ENCODE measurements around the gene DENND5A. TPM values are rescaled to one million over a fixed set of nuclear protein-coding genes. Genes with fewer than 3 reads are reported as not detected.

DENND5A gene
- total RNA-seq, 1 experiment from 2014 or later = 37.7 TPM

DNA sequence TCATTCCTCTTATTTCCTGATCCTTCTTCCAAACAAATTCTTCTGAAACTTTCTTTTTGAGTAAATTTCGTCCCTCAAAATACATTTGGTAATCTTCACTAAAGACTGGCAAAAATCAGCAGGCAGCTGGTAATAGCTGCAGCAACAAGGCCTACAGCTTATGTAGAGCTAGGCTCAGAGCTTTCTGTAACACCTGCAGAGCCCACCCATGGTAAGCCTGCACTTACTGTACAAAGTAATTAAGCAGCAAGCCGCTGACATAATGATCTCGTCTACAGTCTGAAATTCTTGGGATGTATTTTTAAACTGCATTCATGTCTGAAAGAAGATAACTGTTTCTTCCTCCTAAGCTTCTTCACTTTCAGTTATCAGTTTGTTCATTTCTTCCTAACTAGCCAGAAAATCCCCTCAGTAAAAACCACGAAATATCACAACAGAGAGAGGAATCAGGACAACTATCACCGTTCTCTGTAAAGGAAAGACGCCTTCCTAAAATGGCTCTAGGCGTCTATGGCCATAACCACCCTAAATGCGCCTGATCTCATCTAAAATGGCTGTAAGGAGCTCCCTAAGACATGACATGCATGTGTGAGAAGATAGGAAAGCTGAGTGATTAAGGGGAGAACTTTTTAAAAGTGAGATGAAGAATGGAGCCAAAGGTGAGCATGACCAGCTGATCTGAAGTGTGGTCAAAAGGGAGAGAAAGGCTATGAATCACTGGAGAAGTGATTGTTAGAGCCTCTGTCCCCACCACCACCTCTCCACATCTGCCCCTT lies 56.2 kb downstream of the DENND5A start:
- no peaks in the 10 kb centered on the region for H4K20me1 ChIP-seq (ENCODE audit: low read length)
- H3K9me3 ChIP-seq (ENCODE audit: low read length) = no peaks in the 10 kb centered on the region
- H3K79me2 ChIP-seq (ENCODE audit: low read length) = peaks cover 45% of the 10 kb centered on the region
- no peak overlapping the region for H2AFZ ChIP-seq (ENCODE audit: low read length)
- ATAC-seq (no peak; the same call in 1 of the 2 replicates), DNase-seq (peak; percentile 31)
- no peaks in the 10 kb centered on the region for H3K27me3 ChIP-seq (ENCODE audit: low read length)
- H3K4me2 ChIP-seq (ENCODE audit: low read length) = peak overlapping the region; percentile 27; the same call in 1 of the 2 replicates
- peaks cover 13% of the 10 kb centered on the region for H3K4me1 ChIP-seq (ENCODE audit: insufficient read depth, low read length)
- H3F3A ChIP-seq (ENCODE audit: low read length, unreplicated experiment) = no peaks in the 10 kb centered on the region
- no peaks in the 10 kb centered on the region for H3K9me2 ChIP-seq (replicated peaks; ENCODE audit: low read length)
- CTCF ChIA-PET = interaction anchor here (0.6 kb wide), 1 partner anchor 20 kb away, joined by 3 read pairs; no protein-coding TSS in a partner anchor
- TF ChIP-seq, protein P1, sequence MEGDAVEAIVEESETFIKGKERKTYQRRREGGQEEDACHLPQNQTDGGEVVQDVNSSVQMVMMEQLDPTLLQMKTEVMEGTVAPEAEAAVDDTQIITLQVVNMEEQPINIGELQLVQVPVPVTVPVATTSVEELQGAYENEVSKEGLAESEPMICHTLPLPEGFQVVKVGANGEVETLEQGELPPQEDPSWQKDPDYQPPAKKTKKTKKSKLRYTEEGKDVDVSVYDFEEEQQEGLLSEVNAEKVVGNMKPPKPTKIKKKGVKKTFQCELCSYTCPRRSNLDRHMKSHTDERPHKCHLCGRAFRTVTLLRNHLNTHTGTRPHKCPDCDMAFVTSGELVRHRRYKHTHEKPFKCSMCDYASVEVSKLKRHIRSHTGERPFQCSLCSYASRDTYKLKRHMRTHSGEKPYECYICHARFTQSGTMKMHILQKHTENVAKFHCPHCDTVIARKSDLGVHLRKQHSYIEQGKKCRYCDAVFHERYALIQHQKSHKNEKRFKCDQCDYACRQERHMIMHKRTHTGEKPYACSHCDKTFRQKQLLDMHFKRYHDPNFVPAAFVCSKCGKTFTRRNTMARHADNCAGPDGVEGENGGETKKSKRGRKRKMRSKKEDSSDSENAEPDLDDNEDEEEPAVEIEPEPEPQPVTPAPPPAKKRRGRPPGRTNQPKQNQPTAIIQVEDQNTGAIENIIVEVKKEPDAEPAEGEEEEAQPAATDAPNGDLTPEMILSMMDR (conservative IDR thresholded peaks at IDR 0.05; ENCODE audit: low read depth, low read length) = no peak
- TF ChIP-seq EZH2phosphoT487 (IDR thresholded peaks at IDR 0.05; ENCODE audit: borderline replicate concordance, low read length) (no peak), EZH2 (IDR thresholded peaks at IDR 0.05; ENCODE audit: low read length, unreplicated experiment) (no peak)
- H3K27ac ChIP-seq (ENCODE audit: low read length) = peak overlapping the region; percentile 32; the same call in 1 of the 2 replicates
- H3K36me3 ChIP-seq (ENCODE audit: low read depth, low read length) = no peaks in the 10 kb centered on the region
- BruUV-seq (replicated peaks) = no TSS peak
- POLR2A ChIA-PET (ENCODE audit: unreplicated experiment) = interaction anchor here (0.5 kb wide), 1 partner anchor 61 kb away, joined by 5 read pairs; no protein-coding TSS in a partner anchor
- no peak overlapping the region for H3K9ac ChIP-seq (ENCODE audit: low read length)
- intact Hi-C loops (cut with micrococcal nuclease) = no loop called here
- H3K4me3 ChIP-seq (ENCODE audit: low read length) = no peak overlapping the region

DNA sequence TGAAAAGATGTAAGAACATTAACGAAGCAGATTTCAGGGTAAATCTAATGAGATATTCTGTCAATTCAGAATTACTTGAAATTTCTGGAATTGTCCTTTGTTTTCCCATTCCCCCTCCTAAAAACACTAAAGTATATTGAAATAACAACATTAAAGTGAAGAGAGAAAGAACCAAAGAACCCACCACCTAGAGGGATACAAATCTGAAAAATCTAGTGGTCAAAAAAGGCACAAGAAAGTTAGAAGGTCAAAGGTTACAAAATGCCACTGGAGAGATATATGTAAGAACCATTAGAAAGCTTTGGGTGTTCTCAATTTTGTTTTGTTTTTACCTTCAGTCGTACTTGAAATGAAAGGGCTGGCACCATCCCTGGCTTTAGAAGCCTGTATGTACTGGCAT lies 57.9 kb downstream of the DENND5A start:
- ChIA-PET CTCF (no interaction called here), POLR2A (ENCODE audit: unreplicated experiment) (no interaction called here)
- Histone ChIP-seq H4K20me1 (ENCODE audit: low read length) (no peaks in the 10 kb centered on the region), H3K36me3 (ENCODE audit: low read depth, low read length) (0 out of 2 replicates have a peak, but pooled peaks cover 3% of the 10 kb centered on the region), H3K4me2 (ENCODE audit: low read length) (no peak overlapping the region), H3K4me3 (ENCODE audit: low read length) (no peak overlapping the region), H3K4me1 (ENCODE audit: insufficient read depth, low read length) (peaks cover 13% of the 10 kb centered on the region), H3K9me3 (ENCODE audit: low read length) (no peaks in the 10 kb centered on the region), H3F3A (ENCODE audit: low read length, unreplicated experiment) (no peaks in the 10 kb centered on the region), H3K79me2 (ENCODE audit: low read length) (peaks cover 40% of the 10 kb centered on the region), H3K9me2 (replicated peaks; ENCODE audit: low read length) (no peaks in the 10 kb centered on the region), H3K9ac (ENCODE audit: low read length) (no peak overlapping the region), H3K27me3 (ENCODE audit: low read length) (no peaks in the 10 kb centered on the region), H2AFZ (ENCODE audit: low read length) (no peak overlapping the region), H3K27ac (ENCODE audit: low read length) (no peak overlapping the region)
- no peak for TF ChIP-seq EZH2 (IDR thresholded peaks at IDR 0.05; ENCODE audit: low read length, unreplicated experiment)
- TF ChIP-seq, protein P1 (conservative IDR thresholded peaks at IDR 0.05; ENCODE audit: low read depth, low read length) = no peak
- no peak for TF ChIP-seq EZH2phosphoT487 (IDR thresholded peaks at IDR 0.05; ENCODE audit: borderline replicate concordance, low read length)
- intact Hi-C loops (cut with micrococcal nuclease) = no loop called here
- no peak for ATAC-seq
- no TSS peak for BruUV-seq (replicated peaks)
- no peak for DNase-seq

DNA sequence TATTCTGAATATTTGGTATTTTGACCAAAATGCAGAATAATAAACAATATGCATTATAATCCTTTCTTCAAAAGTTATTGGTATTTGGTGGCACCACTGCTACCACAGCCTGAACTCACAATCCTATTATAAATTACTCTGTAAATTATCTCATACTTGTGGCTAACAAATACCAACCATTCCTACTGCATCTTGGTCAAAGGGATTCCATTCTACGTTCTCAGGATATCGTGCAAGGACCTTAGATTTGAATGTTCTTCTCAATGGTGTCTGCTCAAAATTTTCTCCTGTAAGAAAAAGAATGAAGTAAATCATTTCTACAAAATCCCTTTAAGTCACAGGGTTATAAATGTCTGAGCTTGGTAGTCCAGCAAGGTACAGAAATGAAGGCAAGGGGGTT lies 58.7 kb downstream of the DENND5A start:
- H3K79me2 ChIP-seq (ENCODE audit: low read length) = peaks cover 32% of the 10 kb centered on the region
- BruUV-seq (replicated peaks) = no TSS peak
- no peaks in the 10 kb centered on the region for H3K9me2 ChIP-seq (replicated peaks; ENCODE audit: low read length)
- no peaks in the 10 kb centered on the region for H3F3A ChIP-seq (ENCODE audit: low read length, unreplicated experiment)
- no peak overlapping the region for H3K27ac ChIP-seq (ENCODE audit: low read length)
- ChIA-PET CTCF (no interaction called here), POLR2A (ENCODE audit: unreplicated experiment) (no interaction called here)
- no peaks in the 10 kb centered on the region for H3K9me3 ChIP-seq (ENCODE audit: low read length)
- H3K27me3 ChIP-seq (ENCODE audit: low read length) = no peaks in the 10 kb centered on the region
- 0 out of 2 replicates have a peak, but pooled peaks cover 3% of the 10 kb centered on the region for H3K36me3 ChIP-seq (ENCODE audit: low read depth, low read length)
- H3K4me2 ChIP-seq (ENCODE audit: low read length) = no peak overlapping the region
- H3K4me1 ChIP-seq (ENCODE audit: insufficient read depth, low read length) = peaks cover 13% of the 10 kb centered on the region
- H3K4me3 ChIP-seq (ENCODE audit: low read length) = no peak overlapping the region
- DNase-seq (no peak), ATAC-seq (no peak)
- no peak overlapping the region for H3K9ac ChIP-seq (ENCODE audit: low read length)
- no peak overlapping the region for H2AFZ ChIP-seq (ENCODE audit: low read length)
- H4K20me1 ChIP-seq (ENCODE audit: low read length) = no peaks in the 10 kb centered on the region
- no peak for TF ChIP-seq EZH2 (IDR thresholded peaks at IDR 0.05; ENCODE audit: low read length, unreplicated experiment)
- TF ChIP-seq, protein P1 (conservative IDR thresholded peaks at IDR 0.05; ENCODE audit: low read depth, low read length) = no peak
- TF ChIP-seq EZH2phosphoT487 (IDR thresholded peaks at IDR 0.05; ENCODE audit: borderline replicate concordance, low read length) = no peak
- intact Hi-C loops (cut with micrococcal nuclease) = no loop called here

Measured in PC-3 (cell line).